Activated T-helper 1 cell treated with anti-CD3 and anti-CD28 coated beads, Interleukin-12 subunit alpha, Interleukin-12 subunit beta, Interleukin-2, Interleukin-4 antibody, amounts not matched to agents 30 ng/mL and 10 ng/mL and 1 ng/mL, durations not matched to agents 14 hours and 24 hours and 36 hours (primary cell): ENCODE results near the gene RPL6. TPM values are rescaled to one million over a fixed set of nuclear protein-coding genes. Genes with fewer than 3 reads are reported as not detected.
"Not testable (repeated sequence)": the region's sequence is repeated elsewhere in the genome, so short reads cannot be mapped to it uniquely, and the experiment has no call there.

Source experiments
- DNase-seq: peaks from one replicate; pipeline ENCODE4 v3.0.0; 2021; ENCODE audit warnings: low spot score
- H3K27ac Mint-ChIP-seq: one replicate; pipeline ENCODE4 v1.8.0; 2021; ENCODE audit warnings: mild to moderate bottlenecking, mixed read lengths
- H3K27me3 Mint-ChIP-seq: one replicate; pipeline ENCODE4 v1.8.0; 2022; ENCODE audit warnings: mild to moderate bottlenecking, moderate library complexity, mixed read lengths; ENCODE audit not compliant: insufficient read depth
- H3K36me3 Mint-ChIP-seq: one replicate; pipeline ENCODE4 v1.8.0; 2021; ENCODE audit warnings: low read depth, mixed read lengths
- H3K4me1 Mint-ChIP-seq: one replicate; pipeline ENCODE4 v1.8.0; 2021; ENCODE audit warnings: low read depth, mixed read lengths
- H3K4me3 Mint-ChIP-seq: one replicate; pipeline ENCODE4 v1.8.0; 2021; ENCODE audit warnings: mild to moderate bottlenecking, moderate library complexity, mixed read lengths
- H3K9me3 Mint-ChIP-seq: one replicate; pipeline ENCODE4 v1.8.0; 2021; ENCODE audit warnings: mixed read lengths
- intact Hi-C: fragments of 100-400 bp; cut with micrococcal nuclease; formaldehyde crosslinking; loops from one replicate; pipeline ENCODE4 v1.15.1; 2024
- total RNA-seq: library from RNA; stranded (reverse); gene quantifications from 2 replicates; pipeline ENCODE4 v1.2.3, GENCODE V29; 2022

The RPL6 gene
- total RNA-seq, result 1,690 and 1,698 TPM in 2 replicates

GRCh38 chr12:112409064-112409905 is at the start of gene RPL6:
Gene RPL6, minus strand, starts transcription at chr12:112409605. Its CDS starts 949 bp downstream, at chr12:112408656.
- Mint-ChIP-seq H3K36me3 (peaks cover 47% of the 10 kb centered on the region), H3K4me3 (peak within 1 kb of the TSS; percentile 100), H3K4me1 (peaks cover 33% of the 10 kb centered on the region), H3K27me3 (no peaks in the 10 kb centered on the region), H3K27ac (peak within 1 kb of the TSS; percentile 100), H3K9me3 (no peaks in the 10 kb centered on the region)
- DNase-seq, result peak; percentile 75
- intact Hi-C loops, result loop anchor here (1.0 to 5.0 kb wide), 7 partner anchors 10 to 396 kb away; partner anchors contain the start of genes ERP29, HECTD4 and TMEM116

- H3K4me1 Mint-ChIP-seq, result peaks cover 5% of the 10 kb centered on the region
- no peak overlapping the region for H3K4me3 Mint-ChIP-seq
- H3K36me3 Mint-ChIP-seq, result peaks cover 43% of the 10 kb centered on the region
- no peaks in the 10 kb centered on the region for H3K9me3 Mint-ChIP-seq
- no peaks in the 10 kb centered on the region for H3K27me3 Mint-ChIP-seq
- intact Hi-C loops, result no loop called here
- no peak for DNase-seq
- no peak overlapping the region for H3K27ac Mint-ChIP-seq
Observed at GRCh38 chr12:112458751-112459150, 49.3 kb upstream of the RPL6 start.

GRCh38 chr12:112458330-112458729 is 48.9 kb upstream of the RPL6 start:
- Mint-ChIP-seq H3K36me3 (peaks cover 44% of the 10 kb centered on the region), H3K9me3 (no peaks in the 10 kb centered on the region), H3K4me1 (peaks cover 1% of the 10 kb centered on the region), H3K27me3 (no peaks in the 10 kb centered on the region), H3K4me3 (no peak overlapping the region), H3K27ac (no peak overlapping the region)
- intact Hi-C loops, result no loop called here
- DNase-seq, result no peak

GRCh38 chr12:112457142-112457541 is 47.7 kb upstream of the RPL6 start:
- H3K4me1 Mint-ChIP-seq, intact Hi-C loops, H3K27ac Mint-ChIP-seq, DNase-seq, H3K4me3 Mint-ChIP-seq, H3K9me3 Mint-ChIP-seq, H3K27me3 Mint-ChIP-seq: not testable (repeated sequence)
- peaks cover 50% of the 10 kb centered on the region for H3K36me3 Mint-ChIP-seq

- no peaks in the 10 kb centered on the region for H3K4me1 Mint-ChIP-seq
- peaks cover 48% of the 10 kb centered on the region for H3K36me3 Mint-ChIP-seq
- no peak overlapping the region for H3K27ac Mint-ChIP-seq
- intact Hi-C loops, result no loop called here
- DNase-seq, result no peak
- no peaks in the 10 kb centered on the region for H3K9me3 Mint-ChIP-seq
- H3K4me3 Mint-ChIP-seq, result no peak overlapping the region
- H3K27me3 Mint-ChIP-seq, result no peaks in the 10 kb centered on the region
Observed at GRCh38 chr12:112456029-112456428, 46.6 kb upstream of the RPL6 start.

GRCh38 chr12:112450725-112451124 is 41.3 kb upstream of the RPL6 start:
- H3K4me3 Mint-ChIP-seq, result no peak overlapping the region
- peaks cover 35% of the 10 kb centered on the region for H3K36me3 Mint-ChIP-seq
- H3K4me1 Mint-ChIP-seq, result peaks cover 13% of the 10 kb centered on the region
- H3K27ac Mint-ChIP-seq, result no peak overlapping the region
- intact Hi-C loops, result no loop called here
- H3K9me3 Mint-ChIP-seq, result no peaks in the 10 kb centered on the region
- no peak for DNase-seq
- no peaks in the 10 kb centered on the region for H3K27me3 Mint-ChIP-seq

GRCh38 chr12:112448165-112448564 is 38.8 kb upstream of the RPL6 start:
- H3K4me3 Mint-ChIP-seq, intact Hi-C loops, DNase-seq, H3K27me3 Mint-ChIP-seq, H3K9me3 Mint-ChIP-seq: not testable (repeated sequence)
- peaks cover 16% of the 10 kb centered on the region for H3K4me1 Mint-ChIP-seq
- peaks cover 24% of the 10 kb centered on the region for H3K36me3 Mint-ChIP-seq
- peak overlapping the region; percentile 53 for H3K27ac Mint-ChIP-seq

- H3K36me3 Mint-ChIP-seq, result peaks cover 19% of the 10 kb centered on the region
Observed at GRCh38 chr12:112447106-112447505, 37.7 kb upstream of the RPL6 start.

GRCh38 chr12:112446008-112446725 is 36.8 kb upstream of the RPL6 start:
- H3K9me3 Mint-ChIP-seq, result no peaks in the 10 kb centered on the region
- peaks cover 18% of the 10 kb centered on the region for H3K36me3 Mint-ChIP-seq
- H3K4me1 Mint-ChIP-seq, result peaks cover 16% of the 10 kb centered on the region

More at GRCh38 chr12:112447106-112447505, 37.7 kb upstream of the RPL6 start:
- no peak for DNase-seq
- H3K4me3 Mint-ChIP-seq, result no peak overlapping the region
- H3K27me3 Mint-ChIP-seq, result no peaks in the 10 kb centered on the region
- peaks cover 16% of the 10 kb centered on the region for H3K4me1 Mint-ChIP-seq
- no peaks in the 10 kb centered on the region for H3K9me3 Mint-ChIP-seq
- intact Hi-C loops, result no loop called here
- peak overlapping the region; percentile 63 for H3K27ac Mint-ChIP-seq

GRCh38 chr12:112443916-112444315 is 34.5 kb upstream of the RPL6 start:
- H3K36me3 Mint-ChIP-seq, result peaks cover 6% of the 10 kb centered on the region
- no peaks in the 10 kb centered on the region for H3K9me3 Mint-ChIP-seq
- H3K4me3 Mint-ChIP-seq, result no peak overlapping the region
- H3K27ac Mint-ChIP-seq, result no peak overlapping the region
- no peak for DNase-seq
- intact Hi-C loops, result no loop called here
- peaks cover 16% of the 10 kb centered on the region for H3K4me1 Mint-ChIP-seq
- H3K27me3 Mint-ChIP-seq, result no peaks in the 10 kb centered on the region

More at GRCh38 chr12:112446008-112446725, 36.8 kb upstream of the RPL6 start:
- peak overlapping the region; percentile 53 for H3K27ac Mint-ChIP-seq
- intact Hi-C loops, result no loop called here
- H3K4me3 Mint-ChIP-seq, result no peak overlapping the region
- no peak for DNase-seq
- no peaks in the 10 kb centered on the region for H3K27me3 Mint-ChIP-seq

- H3K27ac Mint-ChIP-seq, H3K27me3 Mint-ChIP-seq, H3K4me3 Mint-ChIP-seq, H3K36me3 Mint-ChIP-seq, H3K9me3 Mint-ChIP-seq, intact Hi-C loops, DNase-seq: not testable (repeated sequence)
- peaks cover 13% of the 10 kb centered on the region for H3K4me1 Mint-ChIP-seq
Observed at GRCh38 chr12:112440653-112441052, 31.2 kb upstream of the RPL6 start.

GRCh38 chr12:112439769-112440168 is 30.4 kb upstream of the RPL6 start:
- Mint-ChIP-seq H3K27me3 (no peaks in the 10 kb centered on the region), H3K36me3 (peaks cover 2% of the 10 kb centered on the region), H3K27ac (no peak overlapping the region), H3K9me3 (no peaks in the 10 kb centered on the region), H3K4me1 (peaks cover 12% of the 10 kb centered on the region), H3K4me3 (no peak overlapping the region)
- intact Hi-C loops, result no loop called here
- no peak for DNase-seq

GRCh38 chr12:112438645-112439044 is 29.2 kb upstream of the RPL6 start:
- H3K27me3 Mint-ChIP-seq, H3K27ac Mint-ChIP-seq, DNase-seq, H3K36me3 Mint-ChIP-seq, intact Hi-C loops, H3K4me1 Mint-ChIP-seq, H3K4me3 Mint-ChIP-seq, H3K9me3 Mint-ChIP-seq: not testable (repeated sequence)
